GM21576 (cell line): Measurements from ENCODE around the gene GTPBP10.
A peak's percentile ranks its signal among the peaks of the same experiment; 100 is the strongest.
"Not testable (repeated sequence)": the region's sequence is repeated elsewhere in the genome, so short reads cannot be mapped to it uniquely, and the experiment has no call there.

ENCODE experiments used
- ATAC-seq: cut with Tn5 transposase; IDR thresholded peaks from one replicate; pipeline ENCODE4 v1.9.1; 2021; ENCODE audit warnings: mild to moderate bottlenecking, moderate library complexity; ENCODE audit not compliant: unreplicated experiment

GTPBP10 gene

DNA sequence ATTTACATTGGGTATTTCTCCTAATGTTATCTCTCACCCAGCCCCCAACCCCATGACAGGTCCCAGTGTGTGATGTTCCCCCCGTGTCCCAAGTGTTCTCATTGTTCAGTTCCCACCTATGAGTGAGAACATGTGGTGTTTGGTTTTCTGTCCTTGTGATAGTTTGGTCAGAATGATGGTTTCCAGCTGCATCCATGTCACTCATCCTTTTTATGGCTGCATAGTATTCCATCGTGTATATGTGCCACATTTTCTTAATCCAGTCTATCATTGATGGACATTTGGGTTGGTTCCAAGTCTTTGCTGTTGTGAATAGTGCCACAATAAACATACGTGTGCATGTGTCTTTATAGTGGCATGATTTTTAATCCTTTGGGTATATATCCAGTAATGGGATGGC lies 3.5 kb downstream of the GTPBP10 start:
- ATAC-seq, result not testable (repeated sequence)

DNA sequence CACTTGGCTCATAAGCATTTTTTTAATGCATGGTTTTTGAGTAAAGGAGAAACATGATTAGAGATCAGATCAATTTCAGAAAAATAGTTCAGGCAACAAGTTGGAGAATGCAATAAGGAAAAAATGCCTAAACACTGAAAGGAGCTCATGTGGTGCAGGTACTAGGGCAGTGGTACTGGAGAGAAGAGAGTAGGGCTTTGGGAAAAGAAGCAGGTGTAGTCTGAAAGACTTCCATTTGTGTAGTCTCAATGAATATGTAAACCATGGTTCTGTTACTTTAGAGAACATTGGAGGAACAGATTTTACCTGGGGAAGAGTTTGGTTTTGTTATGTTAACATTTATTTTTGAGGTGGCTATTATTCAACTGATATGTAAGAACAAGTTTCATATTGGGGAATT lies 5.5 kb downstream of the GTPBP10 start:
- no peak for ATAC-seq

DNA sequence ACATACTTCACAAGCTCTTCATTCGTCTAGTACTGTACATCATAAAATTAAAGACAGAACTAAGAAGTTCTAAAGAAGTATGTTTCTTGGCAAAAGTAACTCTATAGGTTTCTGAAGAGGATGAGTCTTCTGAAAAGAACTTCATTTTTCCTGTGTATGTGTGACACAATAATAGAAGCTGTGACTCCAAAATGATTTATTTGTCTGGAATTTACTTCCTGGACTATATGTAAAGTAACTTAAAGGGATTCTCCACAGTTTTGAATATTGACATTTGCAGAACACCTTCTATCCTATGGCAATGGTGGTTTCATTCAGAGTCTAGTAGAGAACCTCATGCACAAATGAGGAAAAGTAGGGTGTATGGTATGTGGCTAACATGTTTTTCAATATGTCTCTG lies 36.9 kb downstream of the GTPBP10 start:
- ATAC-seq, result no peak

DNA sequence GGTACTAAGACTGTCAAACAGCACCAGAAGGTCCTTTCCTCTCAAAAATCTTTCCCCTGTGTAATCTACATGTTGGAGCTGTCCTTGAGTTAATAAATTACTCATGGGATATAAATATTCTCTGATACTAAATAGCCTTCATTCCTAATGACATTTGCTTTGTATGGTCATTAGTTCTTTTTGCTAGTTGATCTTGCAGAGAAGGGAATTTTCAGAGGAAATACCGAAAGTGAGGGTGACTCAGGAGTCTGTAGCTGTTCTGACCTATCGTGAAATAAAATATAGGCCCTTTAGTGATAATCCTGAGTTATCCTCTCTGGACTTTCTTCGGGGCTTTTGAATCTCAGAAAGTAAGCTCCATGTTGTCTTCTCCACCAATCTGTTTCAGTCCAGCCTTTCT lies 37.3 kb downstream of the GTPBP10 start:
- no peak for ATAC-seq

DNA sequence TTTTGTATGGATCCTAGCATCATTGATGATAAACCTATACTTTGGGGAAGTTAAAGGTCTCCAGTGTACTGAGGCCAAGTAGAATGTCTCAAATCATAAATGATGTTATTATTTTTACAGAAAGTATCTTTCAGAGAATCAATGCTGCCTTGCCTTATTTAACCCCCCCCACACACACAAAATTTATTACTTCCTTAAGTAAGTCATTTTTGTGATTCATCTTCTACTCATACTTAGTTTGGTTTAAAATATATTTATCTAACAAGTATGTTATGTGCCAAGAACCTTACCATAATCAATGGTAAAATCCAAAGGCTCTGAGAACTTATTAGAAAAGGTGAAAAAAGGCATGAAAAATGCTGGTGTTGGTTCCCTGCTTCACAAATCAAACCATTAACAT lies 37.9 kb downstream of the GTPBP10 start:
- ATAC-seq, result no peak

DNA sequence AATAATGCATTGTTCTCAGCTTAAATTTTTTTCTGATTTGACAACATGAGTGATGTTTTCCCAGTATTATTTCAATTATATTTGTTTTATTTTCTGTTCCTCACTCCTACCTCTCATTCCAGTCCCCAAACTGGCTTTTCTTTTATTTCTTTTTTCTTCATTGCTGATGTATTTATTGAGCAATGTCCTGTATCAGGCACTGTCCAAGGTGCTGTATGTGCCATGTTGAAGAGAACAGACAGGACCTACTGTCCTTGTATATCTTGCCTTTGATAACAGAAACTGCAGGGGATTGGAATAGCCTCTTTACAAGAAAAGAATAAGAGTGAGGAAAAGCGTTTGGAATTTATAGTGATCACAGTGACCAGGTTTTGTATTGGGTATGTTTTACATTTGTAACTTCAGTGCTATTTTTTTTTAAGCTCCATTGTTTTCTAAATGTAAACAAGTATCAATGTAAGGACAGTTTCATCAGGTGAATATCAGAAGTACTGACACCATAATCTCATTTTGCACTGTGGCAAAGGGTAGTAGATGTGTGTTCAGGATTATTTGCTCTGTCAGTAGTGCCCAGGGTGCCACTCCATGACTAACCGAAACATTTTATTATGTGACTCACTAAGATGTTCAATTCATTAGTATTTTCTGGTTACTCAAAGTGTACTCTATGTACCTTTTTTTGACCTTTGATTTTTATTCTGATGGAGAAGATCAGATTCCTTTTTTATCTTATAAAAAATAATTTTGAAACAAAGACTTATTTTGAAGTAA lies 41.1 kb downstream of the GTPBP10 start:
- ATAC-seq, result no peak

DNA sequence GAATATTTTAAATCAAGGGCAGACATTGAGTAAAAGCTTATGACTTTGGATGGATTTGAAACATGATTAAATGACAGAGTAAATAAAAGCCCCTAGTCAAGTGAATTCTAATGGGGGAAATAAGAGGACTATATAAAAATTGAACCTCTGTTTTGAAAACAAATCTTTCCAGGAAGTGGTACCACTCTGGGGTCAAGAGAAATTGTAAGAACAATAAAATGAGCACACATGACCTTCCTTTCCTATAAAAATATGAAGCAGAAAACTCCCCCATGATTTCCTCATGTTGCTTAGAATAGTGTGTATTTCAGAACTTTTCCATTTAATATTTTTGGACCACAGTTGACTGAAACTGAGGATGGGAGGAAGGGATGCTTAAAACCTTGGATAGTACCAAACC lies 44.4 kb downstream of the GTPBP10 start:
- ATAC-seq, result no peak

DNA sequence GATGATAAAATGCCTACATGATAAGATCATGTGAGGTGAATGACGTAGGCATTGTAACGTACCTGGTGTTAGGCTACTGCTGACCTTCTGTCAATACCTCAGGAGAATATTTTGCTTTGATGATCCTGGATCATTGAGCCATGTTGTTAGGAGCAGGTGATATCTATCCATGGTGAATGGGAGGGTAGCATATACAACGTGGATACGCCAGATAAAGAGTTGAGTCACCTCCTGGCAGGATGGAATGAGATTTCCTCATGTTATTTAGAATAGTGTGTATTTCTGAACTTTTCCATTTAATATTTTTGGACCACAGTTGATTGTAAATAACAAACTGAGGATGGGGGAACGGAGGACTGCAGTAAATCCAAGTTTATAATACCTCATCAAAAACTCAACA lies 45.0 kb downstream of the GTPBP10 start:
- ATAC-seq, result no peak

DNA sequence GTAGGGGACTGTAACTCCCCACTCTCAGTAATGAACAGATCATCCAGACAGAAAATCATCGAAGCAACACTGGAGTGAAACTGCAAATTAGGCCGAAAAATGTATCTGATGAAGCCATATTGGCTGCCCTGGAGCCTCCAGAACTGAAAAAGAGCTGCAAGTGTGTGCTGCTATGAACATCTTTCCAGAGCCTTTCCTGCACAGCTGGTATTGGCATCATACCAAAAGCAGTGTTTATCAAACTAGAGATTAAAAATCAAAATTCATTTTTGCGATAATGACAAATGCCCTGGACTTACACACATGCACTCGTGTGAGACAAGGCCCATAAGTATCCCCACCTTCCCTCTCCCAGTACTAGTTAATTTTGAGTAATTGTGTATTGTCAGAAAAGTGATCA lies 49.9 kb downstream of the GTPBP10 start:
- no peak for ATAC-seq

DNA sequence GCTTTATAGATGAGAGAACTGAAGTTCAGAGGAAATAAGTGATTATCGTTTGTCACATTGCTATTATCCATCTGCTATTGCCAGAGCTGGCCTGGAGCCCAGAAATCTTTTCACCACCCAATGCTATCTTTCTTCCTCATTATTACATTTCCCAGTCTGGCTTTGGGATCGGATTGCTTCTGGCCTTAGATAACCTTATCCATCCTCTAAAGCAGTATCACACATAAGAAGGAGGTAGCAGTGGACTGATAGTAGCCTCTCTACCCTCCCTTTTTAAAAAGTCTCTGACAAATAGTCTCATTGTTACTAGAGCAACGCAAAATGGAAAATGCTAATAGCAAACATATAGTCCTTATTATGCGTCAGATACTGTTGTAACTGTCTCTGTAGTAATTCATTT lies 55.5 kb downstream of the GTPBP10 start:
- no peak for ATAC-seq

DNA sequence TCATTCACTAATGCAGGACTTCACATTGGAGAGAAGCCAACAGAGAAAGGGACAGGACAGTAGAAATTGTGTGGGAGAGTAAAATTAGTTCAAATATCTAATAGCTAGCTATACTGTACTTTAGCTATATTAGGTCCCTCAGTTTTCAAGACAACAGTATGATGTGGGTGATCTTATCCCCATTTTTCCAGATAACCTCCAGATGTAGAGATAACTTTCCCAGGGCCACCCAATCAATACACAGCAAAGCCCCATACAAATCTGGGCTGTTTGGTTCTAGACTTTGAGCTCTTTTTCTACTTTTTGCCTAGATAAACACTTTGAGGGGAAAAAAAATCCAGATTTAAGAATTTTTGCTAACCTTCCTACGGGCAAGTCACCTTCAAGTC lies 56.3 kb downstream of the GTPBP10 start:
- no peak for ATAC-seq

DNA sequence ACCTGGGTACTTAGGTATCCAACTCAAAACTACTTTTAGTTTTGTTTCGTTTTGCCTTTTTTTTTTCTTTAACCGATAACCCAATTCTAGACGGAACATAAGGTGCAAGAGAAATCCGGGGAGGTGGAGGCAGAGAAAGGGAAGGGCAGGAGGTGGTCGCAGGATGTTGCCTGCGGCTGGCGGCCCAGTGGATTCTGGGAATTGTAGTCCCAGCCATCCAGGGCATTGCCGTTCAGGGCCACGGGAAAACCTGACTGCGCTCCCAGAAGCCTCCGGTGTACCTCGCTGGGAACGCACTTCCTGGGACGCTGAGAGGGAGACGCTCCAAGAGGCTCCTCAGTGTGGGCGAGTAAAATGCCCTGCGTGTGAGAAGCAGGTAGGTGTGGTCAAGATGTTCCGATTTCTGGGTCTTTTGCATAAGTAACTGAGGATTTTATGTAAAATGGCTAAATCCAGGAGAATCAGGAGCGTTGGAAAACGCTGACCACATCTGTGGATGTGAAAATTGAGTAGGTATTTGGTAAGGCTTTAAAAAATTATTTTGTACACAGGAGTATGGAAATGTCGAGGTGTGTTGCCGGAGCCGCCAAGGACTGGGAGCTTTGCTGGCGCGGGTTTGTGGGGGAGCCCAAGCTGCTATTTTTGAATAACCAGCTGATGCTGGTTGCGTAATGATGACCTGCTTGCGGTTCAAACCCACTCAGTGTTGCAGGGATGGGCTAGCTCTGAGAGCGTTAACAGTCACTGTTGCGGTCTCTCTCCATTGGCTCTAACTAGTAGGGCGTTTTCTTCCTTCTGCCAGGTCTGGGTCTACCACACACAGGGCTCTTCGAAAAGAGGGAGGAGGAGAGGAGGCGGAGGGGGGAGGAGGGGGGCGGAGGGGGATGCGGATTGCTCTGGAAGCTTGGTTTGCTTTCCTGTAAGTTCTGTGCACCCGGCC lies 56.9 kb downstream of the GTPBP10 start, which contains the start of gene CLDN12:
Gene CLDN12, plus strand, starts transcription at position 288 of the 940 bp plus-strand sequence. CDS start 9,216 bp downstream, outside the sequence.
- peak; percentile 97 for ATAC-seq

DNA sequence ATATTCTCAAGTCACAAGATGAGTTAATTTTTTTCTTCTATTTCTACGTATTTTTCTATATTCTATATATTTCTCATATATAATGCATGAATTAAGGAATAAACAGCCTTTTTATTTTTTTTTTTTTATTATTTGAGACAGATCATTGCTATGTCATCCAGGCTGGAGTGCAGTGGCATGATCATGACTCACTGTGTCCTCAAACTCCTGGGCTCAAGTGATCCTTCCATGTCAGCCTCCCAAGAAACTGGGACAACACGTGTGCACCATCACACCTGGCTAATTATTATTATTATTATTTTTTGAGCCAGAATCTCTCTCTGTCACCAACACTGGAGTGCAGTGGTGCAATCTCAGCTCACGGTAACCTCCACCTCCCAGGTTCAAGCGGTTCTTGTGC lies 58.3 kb downstream of the GTPBP10 start:
- ATAC-seq, result no peak

DNA sequence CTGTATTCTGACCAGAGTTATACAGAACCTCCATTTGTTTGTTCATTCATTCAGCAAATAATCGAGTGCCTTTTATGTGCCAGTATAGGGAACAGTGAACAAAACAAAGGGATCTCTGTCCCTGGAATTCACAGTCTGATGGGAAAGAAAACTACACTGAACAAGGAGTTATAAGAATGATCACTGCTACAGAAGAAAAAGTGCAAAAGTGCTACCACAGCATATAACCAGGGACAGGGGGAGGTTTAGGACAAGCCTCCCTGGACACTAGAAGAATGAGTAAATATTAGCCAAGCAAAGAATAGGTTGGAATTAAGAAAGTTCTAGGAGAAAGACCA lies 60.9 kb downstream of the GTPBP10 start:
- ATAC-seq, result no peak

DNA sequence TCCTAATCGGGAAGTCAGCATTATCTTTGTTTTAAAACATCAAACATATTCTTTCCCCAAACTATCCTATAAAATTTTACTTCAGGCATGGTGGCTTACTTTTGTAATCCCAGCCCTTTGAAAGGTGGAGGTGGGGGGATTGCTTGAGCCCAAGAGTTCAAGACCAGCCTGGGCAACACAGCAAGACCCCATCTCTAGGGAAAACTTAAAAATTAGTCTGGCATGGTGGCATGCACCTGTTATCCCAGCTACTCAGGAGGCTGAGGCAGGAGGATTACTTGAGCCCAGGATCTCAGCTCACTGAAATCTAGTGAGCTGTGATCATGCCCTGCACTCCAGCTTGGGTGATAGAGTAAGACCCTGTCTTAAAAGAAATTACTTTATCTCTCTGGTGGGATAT lies 61.6 kb downstream of the GTPBP10 start:
- ATAC-seq, result no peak

DNA sequence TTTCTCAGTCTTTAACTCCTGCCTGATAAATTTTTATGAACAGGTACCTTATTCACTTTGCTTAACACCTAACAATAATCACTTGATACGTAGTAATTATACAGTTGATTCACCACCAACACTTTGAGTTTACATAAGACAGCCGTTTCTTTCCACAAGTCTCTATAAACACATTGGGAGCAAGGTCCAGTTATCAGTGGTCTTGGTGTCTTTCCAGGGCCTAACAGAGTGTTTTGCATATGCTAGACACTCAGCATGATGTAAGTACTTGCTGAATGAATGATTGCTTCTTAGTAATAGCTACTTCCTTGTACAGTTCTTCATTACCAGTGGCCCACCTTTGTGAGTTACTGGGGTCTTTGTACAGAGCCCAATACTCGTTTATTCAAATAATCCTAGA lies 63.2 kb downstream of the GTPBP10 start:
- ATAC-seq, result no peak

DNA sequence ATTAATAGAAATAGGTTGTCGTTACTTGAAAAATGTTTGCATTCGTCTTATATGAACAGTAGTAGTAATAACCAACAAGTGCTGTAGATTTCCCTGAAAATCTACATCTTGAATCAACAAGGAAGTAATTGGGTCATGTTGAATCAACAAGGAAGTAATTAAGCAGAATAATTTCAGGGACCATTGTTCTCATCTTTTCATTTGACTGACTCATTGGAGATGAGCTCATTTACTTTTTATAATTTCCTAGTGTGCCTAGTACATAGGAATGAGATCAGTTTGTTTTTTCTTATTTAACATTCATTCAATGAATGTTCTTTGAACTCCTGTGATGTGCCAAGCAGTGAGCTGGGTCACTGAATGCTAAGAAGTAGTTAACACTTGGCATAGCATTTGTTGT lies 65.0 kb downstream of the GTPBP10 start:
- ATAC-seq, result no peak

DNA sequence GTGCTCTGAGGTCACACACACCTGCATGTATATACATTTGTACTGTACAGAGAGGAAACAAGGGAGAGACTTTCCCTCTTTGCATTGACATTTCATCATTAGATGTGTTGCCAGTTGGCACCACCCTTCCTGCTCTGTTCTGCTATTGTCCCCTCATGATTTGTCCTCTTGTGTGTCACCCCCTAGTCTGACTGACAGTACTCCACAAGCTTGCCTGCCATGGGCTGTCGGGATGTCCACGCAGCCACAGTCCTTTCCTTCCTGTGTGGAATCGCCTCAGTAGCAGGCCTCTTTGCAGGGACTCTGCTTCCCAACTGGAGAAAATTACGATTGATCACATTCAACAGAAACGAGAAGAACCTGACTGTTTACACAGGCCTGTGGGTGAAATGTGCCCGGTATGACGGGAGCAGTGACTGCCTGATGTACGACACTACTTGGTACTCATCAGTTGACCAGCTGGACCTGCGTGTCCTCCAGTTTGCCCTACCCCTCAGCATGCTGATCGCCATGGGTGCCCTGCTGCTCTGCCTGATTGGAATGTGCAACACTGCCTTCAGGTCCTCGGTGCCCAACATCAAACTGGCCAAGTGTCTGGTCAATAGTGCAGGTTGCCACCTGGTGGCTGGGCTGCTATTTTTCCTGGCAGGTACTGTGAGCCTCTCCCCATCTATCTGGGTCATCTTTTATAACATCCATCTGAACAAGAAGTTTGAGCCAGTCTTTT lies 66.1 kb downstream of the GTPBP10 start:
- no peak for ATAC-seq

DNA sequence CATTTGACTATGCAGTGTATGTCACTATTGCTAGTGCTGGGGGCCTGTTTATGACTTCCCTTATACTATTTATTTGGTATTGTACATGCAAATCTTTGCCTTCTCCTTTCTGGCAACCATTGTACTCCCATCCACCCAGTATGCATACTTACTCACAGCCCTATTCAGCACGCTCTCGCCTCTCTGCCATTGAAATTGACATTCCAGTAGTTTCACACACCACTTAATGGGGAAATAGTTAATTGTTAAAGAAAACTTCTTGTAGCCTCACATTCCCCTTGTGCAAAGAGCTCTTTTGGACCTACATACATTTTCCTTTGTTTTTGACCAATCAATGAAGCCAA lies 66.6 kb downstream of the GTPBP10 start:
- ATAC-seq, result no peak

DNA sequence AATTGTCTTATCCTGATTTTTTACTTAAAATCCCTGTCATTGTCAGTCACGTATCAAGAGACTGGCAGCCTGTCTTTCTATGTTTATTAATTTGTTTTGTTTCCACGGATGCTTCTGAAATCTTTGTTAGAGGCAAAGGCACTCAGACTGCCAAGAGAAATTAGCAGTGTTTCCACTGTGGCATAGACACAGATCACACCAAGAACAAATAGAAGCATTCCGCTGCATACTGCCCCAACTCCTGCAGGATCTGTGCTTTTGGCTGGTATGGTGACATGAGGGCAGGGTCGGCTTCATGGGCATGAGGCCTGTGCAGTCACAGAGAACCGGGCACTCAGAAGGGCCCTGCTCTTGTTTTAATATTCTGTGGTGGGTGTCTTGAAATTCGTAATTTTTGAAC lies 75.1 kb downstream of the GTPBP10 start:
- no peak for ATAC-seq

DNA sequence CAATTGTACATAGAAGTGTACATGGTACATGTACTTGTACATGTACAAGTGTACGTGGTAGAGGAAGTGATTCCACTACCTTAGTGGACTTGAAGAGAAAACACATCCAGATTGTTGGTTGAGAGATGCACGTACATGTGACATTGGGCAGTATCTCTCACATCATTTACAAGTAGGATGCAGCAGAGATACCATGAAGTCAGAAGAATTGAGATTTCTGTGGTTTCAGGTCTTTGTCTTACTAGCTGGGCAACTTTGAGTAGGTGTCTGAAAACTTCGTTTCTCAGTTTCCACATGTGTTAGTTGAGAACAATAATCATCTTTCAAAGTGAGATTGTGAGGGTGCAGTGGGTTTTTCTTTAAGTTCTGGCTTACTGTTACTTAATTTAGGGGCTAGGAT lies 78.2 kb downstream of the GTPBP10 start:
- ATAC-seq, result peak; percentile 98

DNA sequence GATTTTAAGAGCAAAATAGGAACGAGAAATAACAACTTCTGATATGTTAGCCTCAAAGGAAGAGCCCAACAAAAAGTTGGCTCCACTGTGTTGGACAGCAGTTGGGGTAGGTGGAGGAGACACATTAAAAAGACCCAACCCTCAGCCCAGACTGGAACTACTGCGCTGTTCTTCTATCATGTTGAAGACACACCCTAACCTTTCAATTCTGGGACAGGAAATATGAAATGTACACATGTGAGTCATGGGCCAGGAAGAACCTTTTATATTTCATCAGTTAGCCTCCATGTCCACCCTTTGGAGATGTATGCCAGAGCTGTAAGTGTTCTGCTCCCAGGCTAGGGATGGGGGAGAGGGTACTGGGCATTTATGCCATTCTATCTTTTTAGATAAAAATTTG lies 78.9 kb downstream of the GTPBP10 start:
- no peak for ATAC-seq
